CD4-positive, alpha-beta T cell treated with Interleukin-15 for 4 hours (primary cell): Measurements from ENCODE around the gene MAPK7.

Experiments used
- DNase-seq: peaks from one replicate; pipeline ENCODE4 v3.0.0-alpha.2; 2020; ENCODE audit warnings: low spot score

MAPK7 gene

DNA sequence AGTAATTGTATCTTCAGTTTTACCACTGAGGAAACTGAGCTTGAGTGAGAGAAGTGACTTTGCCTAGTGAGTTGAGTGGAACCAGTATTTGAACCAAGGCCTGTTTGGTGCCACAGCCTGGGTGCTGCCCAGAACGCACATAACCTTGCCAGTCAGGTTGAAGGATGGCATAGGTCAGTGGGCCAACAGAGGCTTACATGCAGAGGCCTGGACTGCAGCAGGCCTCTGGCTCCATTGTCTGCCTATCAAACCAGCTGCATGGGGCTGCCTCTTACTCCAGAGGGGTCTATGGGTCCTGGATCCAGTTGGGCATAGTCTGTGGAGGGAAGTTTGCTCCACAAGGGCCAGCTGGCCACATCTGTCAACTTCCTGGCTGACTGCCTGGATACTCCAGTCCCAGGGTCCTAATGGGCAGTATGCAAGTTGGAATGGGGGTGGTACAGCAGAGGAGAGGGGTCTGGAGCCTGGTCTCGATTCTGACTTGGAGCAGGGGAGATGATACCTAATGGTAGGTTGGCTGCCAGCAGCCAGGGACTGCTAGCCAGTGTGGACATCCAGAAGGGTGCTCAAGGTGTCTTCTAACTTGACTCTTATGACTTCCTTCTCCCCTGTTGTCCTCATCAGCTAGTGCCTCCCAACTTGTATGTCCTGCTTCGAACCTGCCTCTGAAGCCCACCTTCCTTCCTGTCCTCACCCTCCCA is 21.6 kb downstream of the MAPK7 start:
- DNase-seq: no peak

DNA sequence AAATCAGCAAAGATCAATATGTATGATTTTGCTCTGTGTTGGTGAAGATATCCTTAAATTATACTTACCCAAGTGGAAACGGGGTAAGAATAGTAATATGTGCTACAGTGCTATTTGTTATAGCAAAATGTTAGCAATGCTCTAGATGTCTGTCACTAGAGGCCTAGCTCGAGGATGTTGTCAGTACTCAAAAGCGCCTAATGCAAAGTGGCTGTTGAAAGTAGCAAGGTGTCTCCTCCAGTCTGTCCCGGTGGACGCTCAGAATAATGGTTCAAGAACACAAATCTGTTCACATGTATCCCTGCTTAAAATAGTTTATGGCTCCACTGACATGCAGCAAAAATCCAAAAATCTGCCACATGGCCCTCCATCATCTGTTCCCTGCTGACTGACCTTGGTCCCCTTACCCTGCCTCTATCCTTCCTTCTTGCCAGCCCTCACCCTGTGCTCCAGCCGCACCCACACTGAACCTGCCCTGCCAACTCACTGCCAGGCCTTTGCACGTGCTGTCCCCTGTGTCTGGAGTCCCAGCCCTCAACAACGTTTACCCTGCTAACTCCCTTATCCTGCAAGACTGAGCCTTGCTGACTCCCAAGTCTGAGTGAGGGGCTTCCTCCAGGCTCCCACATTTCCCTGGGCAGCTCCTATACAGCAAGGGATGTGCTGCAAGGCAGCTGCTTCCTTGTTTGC is 23.2 kb downstream of the MAPK7 start:
- DNase-seq: no peak

- DNase-seq: no peak
These were observed 23.9 kb downstream of the MAPK7 start for GRCh38 chr17:19402171-19402570.

DNA sequence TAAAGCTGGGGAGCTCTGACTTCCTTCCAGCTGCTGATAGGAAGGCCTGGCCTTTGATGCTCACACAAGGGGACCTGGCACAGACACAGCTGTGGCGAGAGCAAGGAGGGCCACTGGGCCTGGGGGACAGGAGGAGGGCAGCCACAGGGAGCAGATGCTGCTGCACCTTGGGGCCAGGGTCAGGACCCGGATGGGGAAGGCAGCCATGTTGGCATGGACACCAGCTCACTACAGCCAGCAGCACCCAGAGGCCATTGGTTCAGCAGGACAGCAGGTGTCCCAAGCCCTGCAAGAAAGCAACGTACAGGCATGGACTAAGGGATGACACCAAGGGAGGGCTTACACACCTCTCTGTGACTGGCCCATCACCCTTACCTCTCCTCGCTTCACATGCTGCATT is 24.7 kb downstream of the MAPK7 start:
- DNase-seq: no peak

DNA sequence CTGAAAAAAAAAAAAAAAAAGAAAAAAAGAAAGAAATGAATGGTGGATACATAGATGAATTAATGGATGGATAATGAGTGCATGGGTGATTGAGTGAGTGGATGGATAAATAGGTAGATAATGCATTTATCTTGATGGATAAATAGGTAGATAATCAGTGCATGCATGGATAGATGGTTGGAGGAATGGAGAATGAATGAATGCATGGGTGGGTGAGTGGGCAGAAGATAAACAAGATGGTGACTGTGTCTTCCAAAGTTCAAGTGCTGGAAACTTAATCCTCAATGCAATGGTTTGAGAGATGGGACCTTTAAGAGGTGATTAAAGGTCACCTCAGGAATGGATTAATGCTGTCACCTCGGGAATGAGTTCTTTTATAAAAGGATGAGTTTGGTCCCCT is 26.0 kb downstream of the MAPK7 start:
- DNase-seq: no peak

DNA sequence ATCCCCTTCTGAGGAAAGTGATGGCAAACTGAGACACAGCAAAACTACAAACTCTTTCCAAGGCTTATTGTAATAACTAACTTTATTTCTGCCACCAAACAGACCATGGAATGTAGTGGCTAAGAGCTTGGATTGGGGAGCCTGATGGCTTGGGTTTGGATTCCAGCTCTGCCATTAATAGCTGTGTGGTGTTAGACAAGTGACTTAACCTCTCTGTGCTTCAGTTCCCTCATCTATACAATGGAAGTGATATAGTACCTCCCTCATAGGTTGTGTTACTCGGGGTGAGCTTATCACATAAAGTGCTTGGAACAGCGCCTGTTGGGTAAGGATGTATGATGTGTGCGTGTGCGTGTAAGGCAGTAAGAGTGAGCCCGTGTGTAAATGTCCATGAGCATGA is 26.8 kb downstream of the MAPK7 start:
- DNase-seq: no peak

- no peak for DNase-seq
These were observed 29.5 kb downstream of the MAPK7 start for GRCh38 chr17:19407601-19408345.

GRCh38 chr17:19408346-19408710 is 30.0 kb downstream of the MAPK7 start:
- no peak for DNase-seq

- no peak for DNase-seq
These were observed 30.8 kb downstream of the MAPK7 start for GRCh38 chr17:19409066-19409465.

DNA sequence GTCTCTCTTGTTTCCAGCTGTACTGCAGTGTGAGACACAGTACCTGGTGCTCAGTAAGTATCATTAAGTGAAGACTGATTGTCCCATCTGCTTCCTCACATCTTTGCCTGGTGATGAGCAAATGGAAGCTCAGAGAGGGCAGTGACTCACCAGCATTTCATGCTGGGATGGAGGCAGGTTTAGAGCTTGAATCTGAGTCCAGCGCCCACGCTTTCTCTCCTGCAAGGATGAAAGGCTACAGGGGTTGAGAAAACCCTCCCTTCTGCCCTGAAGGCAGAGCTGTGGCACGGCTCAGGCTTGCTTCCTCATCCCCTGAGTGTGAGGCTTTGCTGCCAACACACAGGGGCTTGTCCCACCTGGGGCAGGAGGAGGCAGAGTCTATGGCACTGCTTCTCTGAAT is 31.2 kb downstream of the MAPK7 start:
- no peak for DNase-seq

GRCh38 chr17:19410091-19410490 is 31.8 kb downstream of the MAPK7 start:
- no peak for DNase-seq

DNA sequence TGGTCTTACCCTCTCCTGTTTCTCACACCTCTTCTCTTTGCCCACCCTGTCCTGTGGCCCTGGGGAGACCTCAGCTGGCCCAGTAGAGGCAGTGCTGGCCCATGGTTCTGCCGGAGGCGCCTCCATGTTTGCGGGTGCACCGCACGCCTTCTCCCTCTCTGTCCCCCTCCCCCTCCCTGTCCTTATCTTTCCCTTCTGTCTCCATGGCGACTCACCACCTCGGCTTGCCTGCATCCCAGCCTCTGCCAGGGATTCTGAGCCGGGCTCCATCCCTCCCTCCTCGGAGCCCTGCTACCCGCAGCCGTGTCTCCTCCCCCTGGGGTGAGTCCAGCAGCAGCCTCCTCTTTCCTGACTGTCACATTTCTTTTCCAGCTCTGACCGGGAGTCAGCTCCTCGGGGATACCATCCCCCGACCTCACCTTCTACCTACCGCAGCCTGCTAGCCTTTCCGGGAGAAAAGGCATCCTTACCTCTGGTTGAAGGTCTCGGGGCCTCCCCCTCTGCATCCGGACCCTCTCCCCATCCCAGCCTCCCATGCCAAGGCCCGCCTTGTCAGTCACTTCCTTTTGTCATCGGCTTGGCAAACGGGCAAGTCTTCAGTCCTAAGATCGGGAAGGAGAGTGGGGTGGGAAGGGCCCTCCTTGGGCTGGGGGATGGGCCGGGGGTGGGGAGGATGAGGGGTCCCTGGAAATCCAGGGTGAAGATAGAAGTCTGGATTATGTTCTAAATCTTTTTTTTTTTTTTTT is 32.8 kb downstream of the MAPK7 start, which contains the start of gene RNF112:
TSS of gene RNF112 (plus strand) at position 358 of the 746 bp plus-strand sequence. CDS start at position 535, 177 bp downstream.
- DNase-seq: no peak

GRCh38 chr17:19411631-19412030 is 33.3 kb downstream of the MAPK7 start:
- DNase-seq: no peak

GRCh38 chr17:19412510-19412909 is 34.2 kb downstream of the MAPK7 start:
- DNase-seq: no peak

- DNase-seq: no peak
These were observed 34.7 kb downstream of the MAPK7 start for GRCh38 chr17:19412984-19413383.

GRCh38 chr17:19413761-19414160 is 35.5 kb downstream of the MAPK7 start:
- DNase-seq: no peak

DNA sequence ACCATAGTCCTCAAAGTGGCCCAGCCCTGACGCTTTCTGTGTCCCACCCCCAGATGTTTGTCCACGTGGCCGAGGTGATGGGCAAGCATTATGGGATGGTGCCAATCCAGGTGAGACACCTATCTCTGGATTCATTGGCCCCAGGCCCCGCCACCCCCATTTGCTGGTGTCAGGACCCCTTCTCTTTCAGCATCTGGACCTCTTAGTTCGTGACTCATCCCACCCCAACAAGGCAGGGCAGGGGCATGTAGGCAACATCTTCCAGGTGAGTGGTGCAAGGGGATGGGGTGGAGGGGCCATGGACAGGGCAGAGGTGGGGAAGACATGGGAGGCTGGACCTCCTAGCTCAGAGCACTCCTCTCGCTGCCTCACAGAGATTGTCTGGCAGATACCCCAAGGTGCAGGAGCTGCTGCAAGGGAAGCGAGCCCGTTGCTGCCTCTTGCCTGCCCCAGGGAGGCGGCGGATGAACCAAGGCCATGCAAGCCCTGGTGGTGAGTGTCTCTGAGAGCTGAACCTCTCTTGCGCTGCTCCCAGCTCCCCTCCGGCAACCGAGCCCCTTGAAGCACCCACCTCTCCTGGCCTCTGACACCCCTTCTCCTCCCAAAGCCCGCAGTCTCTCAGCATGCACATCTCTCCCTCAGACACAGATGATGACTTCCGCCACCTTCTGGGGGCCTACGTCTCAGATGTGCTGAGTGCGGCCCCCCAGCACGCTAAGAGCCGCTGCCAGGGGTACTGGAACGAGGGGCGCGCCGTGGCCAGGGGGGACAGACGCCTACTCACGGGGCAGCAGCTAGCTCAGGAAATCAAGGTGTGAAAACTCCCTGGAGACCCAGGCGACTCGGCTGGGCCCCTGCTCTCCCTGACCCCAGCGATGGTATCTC is 36.3 kb downstream of the MAPK7 start:
- no peak for DNase-seq

DNA sequence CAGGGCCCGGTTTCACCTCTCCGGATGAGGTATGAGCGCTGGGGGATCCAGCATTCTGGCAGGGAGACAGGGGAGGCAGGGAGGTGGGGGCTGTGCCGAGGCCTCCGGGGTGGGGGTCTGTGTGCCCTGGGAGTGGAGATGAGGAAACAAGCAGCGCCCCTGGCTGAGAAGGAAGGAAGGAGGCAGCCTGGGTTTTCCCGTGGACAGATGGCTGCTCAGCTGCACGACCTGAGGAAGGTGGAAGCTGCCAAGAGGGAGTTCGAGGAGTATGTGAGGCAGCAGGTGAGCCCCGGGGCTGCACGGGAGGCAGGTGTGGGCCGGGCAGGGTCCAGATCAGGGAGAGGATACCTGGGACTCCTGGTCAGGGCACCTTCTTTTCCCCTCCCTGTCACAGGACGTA is 37.0 kb downstream of the MAPK7 start:
- DNase-seq: no peak

GRCh38 chr17:19415806-19416775 is 37.8 kb downstream of the MAPK7 start:
- no peak for DNase-seq

GRCh38 chr17:19417611-19418010 is 39.3 kb downstream of the MAPK7 start:
- DNase-seq: no peak
